NCI-H2029 treated with DMSO at 0.1 percent for 48 hours (cell line): ENCODE results near the gene DIP2C.

Source experiments
- DNase-seq: peaks from one replicate; lab custom pipeline; 2025; lab: John Stamatoyannopoulos, UW

The DIP2C gene

DNA sequence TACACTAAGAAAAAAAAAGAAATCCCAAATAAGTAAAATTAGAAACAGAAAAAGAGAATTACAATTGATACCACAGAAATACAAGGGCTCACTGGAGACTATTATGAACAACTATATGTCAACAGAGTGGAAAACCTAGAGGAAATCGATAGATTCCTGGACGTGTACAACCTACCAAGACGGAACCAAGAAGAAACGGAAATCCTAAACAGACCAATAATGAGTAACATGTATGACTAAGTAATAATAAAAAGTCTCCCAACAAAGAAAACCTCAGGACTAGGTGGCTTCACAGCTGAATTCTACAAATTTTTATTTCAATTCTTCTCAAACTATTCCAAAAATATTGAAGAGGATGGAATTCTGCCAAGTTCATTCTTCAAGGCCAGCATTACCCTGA, 13.9 kb downstream of the DIP2C start:
- DNase-seq = no peak

DNA sequence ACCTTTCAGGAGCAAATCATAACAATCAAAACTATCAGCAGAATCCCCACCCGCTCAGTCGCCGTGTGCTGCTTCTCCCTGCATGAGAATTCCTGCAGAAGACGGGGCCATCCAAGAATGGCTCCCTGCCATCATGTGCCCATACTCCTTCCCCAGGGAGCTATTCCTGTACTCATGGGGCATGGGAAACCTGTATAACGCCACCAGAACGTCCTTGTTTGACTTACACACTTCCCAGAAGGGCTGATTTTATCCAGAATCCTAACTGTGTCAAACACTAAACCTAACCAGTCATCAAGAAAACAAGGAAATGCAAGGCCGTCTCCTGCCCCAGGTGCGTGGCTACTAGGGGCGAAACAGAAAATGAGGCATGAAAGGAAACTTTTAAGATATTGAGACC, 16.0 kb downstream of the DIP2C start:
- no peak for DNase-seq

DNA sequence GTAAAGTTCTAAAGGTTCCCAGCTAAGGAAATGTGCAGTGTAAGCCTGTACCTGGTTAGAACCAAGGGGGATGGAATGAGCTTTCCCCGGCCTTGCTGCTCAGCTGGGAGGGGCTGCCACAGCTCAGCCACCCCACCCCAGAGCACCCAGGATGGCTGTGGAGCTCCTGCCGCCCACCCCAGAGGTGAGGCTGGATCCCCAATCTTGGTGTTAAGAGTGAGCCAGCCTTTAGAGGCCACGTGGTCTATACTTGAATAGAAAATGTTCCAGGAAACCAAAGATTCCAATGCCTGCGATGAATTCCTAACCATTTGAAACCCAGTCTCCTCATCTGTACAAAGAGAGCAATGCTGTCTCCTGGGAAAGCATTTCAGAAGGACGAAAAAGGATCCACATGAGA, 16.5 kb downstream of the DIP2C start:
- DNase-seq = no peak

DNA sequence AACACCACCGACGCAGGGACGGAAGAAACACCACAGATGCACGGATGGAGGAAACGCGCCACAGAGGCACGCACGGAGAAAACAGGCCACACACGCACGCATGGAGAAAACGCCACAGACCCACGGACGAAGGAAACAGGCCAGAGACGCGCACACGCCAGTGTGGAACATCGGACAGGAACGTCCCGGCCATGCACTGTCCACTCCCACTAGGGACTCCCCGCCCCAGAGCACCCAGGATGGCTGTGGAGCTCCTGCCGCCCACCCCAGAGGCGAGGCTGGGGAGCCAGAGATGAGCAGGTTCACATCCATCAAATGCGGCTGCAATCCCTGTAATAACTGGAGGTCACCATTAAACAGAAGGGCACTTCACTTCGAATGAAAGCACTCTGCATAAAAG, 17.3 kb downstream of the DIP2C start:
- no peak for DNase-seq

DNA sequence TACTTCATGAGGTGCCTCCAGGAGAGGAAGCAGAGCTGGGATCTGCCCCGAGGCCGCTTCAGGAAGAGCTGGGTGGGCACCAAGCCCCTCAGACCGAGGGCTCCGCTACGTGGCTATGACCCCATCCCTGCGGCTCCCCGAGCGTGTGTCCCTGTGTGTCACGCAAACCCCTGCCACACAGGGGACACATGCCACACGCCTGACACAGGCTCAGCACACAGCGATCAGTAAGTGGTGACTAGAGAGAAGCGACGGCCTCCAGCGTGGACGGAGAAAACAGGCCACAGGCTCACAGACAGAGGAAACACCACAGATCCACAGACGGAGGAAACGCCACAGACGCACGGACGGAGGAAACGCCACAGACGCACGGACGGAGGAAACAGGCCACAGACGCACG, 18.5 kb downstream of the DIP2C start:
- no peak for DNase-seq

DNA sequence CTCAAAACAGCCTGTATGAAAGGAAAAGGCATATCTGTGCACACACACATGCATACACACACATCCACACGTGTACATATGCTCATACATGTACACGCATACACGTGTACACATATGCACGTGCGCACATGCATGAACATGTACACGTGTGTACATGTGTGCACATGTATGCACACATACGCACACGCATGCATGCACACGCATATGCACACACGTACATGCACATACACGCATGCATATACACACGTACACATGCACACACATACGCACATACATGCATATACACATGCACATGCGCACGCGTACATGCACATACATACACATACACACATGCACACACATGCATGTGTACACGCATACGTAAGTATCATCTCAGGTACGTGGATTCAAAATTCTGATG, 19.4 kb downstream of the DIP2C start:
- no peak for DNase-seq

DNA sequence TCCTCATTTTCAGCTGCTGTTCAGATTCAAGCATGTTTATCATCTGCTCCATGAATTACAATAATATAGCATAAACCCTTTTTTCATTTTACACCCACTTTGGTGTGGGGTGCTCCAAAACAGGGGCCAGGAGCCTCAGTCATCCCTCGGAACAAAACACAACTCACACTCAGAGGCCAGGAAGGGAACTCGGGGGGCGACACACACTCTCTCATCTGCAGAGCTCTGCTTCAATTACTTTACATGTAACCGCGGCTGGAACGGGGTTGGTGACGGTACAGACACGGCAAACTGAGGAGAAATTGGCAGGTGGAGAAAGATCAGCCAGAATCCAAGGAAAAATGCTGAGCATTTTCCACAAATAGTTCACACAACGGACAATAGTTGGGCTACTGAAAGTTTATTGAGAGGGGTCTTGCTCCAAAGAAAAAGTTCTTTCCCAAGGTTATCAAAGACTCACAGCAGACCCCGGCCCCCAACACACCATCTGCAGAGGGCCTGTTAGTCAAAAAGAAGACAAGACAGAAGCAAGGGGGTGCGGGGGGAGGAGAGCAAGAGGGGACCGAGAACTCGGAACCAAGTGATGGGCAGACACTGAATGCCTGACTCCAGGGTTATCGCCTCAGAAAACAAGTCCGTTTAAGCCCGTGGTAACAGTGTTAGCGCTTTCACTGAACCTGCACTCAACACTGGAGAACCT, 20.5 kb downstream of the DIP2C start:
- DNase-seq = no peak

DNA sequence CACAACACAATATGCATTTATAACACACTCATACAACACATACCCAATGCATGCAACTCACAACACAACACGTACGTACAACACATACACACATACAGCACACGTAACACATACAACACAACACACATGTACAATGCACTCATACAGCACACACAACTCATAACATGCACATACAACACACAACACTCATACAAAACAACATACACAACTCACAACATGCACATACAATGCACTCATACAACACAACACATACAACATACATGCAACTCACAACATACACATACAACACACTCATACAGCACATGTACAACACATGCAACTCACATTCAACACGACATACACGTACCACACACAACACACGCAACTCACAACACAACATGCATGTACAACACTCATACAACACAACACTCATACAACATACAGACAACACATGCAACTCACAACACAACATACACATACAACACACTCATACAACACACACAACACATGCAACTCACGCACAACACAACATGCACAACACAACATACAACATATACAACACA, 21.8 kb downstream of the DIP2C start:
- no peak for DNase-seq

DNA sequence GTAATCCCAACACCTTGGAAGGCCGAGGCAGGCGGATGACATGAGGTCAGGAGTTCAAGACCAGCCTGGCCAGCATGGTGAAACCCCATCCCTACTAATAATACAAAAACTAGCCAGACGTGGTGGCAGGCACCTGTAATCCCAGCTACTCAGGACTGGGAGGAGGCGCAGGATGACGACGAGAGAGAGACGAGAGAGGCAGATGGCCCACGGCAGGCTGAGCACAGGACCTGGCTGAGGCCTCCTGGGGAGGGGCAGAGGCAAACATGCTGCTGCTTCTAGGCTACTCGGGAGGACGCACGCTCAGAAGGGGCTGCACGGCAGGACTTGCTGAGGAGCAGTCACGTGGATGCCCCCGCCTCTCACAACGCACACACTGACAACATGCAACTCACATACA, 22.4 kb downstream of the DIP2C start:
- no peak for DNase-seq

DNA sequence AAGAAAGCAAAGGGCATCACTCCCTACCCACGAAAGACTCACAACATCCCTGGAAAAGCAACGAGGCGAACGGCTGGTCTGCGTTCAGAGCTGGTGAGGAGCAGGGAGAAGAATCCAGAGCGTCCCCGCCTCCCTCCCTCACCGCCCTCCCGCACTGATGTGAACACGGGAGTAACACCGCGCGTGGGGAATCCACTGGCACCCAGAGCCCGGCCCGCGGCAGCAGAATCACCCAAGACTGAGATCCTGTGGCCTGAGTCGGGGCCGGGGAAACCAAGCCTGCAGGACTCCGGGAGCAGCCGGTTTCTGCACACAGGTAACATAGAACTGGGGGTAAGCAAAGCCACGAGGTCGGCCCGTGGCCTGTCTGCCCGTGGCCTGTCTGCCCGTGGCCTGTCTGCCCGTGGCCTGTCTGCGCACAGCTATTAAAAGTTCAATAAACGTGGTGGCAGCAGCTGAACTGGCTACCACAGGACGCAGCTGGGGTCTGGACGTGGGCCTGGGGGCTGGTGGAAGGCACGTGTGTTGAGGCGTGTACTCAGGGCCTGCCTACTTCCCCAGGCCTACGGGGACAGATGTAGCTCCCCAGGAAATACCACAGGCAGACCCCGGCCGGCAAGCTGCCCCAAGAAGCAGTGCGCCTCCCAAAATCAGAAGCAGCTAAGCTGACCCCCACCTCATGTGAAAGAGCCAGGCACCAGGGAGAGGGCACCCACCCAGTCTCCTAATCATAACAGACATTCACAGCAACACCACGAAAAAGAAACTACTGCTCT, 23.0 kb downstream of the DIP2C start:
- DNase-seq = no peak

DNA sequence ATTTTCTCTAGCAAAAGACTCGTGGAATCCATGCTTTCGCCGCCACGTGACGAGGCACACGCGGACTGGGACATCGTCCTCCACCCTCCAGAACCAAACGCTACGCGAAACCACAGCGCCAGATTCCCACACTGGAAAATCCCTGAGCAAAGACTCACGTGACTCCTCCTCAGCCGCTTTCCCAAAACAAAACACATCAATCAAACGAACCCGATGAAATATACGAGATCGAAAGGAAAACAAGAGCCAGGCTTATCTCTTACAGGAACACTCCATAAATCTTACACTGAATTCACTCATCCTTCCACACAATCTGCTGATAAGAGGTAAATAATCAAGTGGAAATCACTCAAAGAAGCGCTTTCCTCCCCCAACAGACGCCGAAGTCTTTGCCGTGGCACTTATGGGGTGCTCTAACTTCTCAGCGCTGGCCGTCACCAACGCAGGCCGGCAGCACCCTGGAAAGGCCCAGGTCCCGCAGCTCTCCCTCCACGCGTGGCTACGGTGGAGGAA, 23.8 kb downstream of the DIP2C start:
- no peak for DNase-seq

DNA sequence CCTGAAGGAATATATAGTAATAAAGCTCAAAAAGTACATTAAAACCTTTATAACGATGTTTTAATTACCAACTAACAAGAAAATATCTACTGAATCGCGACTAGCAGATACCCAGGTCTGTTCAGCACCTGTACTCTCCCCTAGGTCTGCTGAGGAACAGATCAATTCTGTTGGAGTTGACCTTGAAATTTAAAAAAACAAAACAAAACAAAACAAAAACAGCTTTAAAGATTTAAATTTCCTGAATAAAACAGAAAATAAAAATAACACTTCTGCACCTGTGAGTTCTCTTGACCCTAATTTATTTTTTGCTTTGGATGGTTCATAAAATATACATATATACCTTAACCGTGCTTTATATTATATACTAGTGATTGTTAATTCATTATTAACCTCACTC, 24.6 kb downstream of the DIP2C start:
- DNase-seq = no peak

DNA sequence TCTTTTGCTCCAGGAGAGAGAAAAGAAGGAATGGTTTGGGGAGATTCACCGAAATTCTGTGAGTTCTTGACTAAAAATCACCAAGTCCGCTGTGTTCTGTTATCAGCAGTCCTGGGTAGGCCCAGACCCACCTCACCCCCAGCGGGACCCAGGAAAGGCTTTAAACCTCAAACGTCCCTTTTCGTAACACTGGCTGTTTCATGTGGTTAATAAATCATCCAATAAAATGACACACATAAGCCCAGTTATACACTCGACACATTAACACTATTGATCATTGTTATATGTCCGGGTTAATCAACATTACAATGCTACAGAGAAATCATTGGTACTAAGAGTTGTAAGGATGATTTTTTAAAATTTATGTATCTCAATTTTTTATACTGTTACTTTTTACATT, 25.2 kb downstream of the DIP2C start:
- DNase-seq = no peak

DNA sequence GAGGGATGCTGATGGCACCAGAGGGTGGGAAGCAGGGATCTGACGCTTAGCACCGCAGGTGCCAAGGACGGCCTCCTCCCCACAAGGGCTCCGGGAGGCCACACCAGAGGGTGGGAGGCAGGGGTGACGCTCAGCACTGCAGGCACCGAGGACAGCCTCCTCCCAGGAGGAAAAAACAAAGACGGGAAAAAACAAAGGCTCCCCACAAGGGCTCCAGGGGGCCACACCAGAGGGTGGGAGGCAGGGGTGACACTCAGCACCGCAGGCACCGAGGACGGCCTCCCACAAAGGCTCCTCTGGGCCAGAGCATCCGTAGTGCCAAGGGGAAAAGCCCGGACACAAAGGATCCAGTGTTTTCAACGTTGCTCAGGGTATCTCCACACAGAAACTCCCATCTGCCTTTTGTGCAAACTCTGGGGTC, 25.6 kb downstream of the DIP2C start:
- DNase-seq = no peak

DNA sequence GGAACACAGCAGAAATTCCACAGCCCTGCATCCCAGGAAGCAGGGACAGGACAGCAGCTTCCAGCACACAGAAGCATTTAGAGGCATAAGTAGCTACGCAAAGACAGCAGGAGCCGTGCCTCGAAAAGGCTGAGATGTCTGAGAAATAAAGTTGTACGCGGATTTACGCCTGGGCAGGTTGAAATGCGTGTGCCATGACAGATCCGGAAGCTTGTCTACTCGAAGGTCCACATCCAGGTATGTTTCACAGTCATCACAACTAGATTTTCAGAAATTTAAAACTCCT, 26.1 kb downstream of the DIP2C start:
- no peak for DNase-seq

DNA sequence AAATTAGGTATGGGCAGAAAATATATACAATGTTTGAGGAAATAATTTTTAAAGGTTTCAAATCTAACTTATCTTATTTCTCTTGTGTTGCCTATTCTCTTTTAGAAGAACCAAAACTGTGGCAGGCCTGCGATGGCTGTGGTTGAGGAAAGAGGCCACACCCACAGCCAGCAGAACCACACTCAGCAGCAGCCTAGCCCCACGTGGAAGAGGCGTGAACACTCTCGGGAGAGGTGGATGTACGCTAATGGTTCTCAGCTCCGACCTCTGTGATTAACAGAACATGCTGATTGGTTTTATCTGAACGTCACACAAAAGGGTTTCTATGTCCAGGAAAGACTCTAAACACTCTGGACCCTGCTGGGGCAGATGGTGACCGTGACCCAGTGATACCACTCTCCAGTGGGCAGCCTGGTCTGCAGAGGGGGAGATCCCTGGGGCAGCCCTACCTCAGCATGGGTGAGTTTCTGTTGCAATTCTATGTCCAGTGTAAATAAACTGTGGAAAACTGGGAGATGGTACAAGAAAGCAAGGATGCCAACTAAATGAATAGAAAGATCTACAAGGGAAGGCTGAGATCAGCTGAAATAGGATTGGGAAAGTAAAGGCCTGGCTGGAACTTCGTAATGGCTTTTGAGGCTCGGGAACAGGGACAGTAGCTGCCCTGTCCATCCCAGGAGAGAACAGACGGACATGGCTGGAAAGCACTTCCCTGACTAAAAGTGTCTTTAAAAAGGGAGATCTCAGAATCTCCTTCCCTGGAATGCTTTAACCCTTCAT, 26.6 kb downstream of the DIP2C start:
- DNase-seq = no peak

DNA sequence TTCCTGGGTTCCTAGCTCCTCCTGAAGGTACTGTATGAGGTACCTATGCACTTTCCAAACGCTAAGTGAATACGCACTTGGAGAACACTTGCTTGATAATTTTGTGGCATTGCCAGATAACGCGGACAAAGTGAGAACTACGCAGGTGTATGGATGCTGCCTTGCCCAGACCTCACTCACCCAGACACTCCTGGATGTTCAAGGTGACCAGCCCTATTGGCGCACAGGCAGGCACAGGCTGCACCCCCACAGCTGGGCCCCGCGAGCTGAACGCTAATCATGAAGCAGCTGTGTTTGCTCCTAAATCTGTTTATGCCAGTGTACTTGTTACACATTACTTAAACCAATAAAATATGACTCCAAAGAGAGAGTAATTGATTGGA, 27.3 kb downstream of the DIP2C start:
- no peak for DNase-seq

DNA sequence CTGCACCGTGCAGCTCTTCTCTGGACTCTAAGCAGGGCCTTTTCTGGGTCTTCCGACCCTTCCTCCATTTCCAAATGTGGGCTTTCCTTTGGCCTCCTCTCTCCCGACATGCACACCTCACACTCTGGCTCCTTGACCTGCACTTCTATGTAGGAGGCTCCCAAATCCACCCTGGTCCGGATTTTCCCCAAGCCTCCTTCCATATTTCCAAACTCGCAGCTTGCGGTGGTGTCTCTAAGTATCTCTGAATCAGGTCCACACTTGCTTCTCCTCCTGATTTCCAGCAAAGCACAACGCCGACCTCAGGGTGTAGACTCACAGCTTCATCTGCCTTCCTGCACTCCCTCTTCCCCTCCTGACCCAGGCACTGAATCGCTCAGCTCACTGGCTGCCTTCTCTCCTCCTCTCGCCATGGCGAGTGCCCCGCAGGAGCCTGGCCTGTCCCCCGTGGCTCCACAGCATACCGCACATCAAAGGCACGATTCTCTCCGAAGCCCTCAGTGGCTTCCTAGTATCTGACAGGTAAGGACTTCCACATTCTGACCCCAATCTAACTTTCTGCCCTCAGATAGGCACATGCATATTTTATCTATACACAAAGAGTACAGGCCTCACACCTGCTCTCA, 27.8 kb downstream of the DIP2C start:
- no peak for DNase-seq

DNA sequence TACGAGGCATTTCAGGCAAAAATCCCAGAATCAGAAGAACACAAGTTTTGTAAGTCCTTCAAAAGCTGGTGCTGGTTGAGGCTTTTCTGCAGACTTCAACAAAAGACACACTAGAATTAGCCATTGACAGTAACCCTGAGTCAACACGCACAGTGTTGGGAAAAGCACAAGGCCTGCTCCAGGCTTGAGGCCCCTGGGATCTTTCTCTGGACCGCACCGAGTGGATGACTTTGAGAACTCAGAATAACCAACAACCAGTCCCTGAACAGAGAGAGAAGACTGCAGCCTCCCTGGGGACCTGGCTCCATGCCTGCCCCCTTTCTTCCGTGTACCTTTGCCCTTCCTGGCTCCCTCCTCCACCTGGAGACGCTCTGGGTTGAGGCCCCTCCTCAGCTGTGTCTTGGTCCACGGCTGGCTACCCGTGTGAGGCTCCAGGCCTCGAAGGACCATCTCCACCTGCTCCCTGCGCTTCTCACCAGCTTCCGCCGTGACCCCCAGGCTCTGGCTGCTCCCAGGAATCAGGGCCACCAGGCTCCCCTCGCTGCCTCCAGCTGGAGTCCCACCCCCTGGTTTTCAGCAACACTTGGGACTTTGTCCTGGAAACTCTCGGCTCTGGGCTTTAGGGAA, 28.4 kb downstream of the DIP2C start:
- no peak for DNase-seq

DNA sequence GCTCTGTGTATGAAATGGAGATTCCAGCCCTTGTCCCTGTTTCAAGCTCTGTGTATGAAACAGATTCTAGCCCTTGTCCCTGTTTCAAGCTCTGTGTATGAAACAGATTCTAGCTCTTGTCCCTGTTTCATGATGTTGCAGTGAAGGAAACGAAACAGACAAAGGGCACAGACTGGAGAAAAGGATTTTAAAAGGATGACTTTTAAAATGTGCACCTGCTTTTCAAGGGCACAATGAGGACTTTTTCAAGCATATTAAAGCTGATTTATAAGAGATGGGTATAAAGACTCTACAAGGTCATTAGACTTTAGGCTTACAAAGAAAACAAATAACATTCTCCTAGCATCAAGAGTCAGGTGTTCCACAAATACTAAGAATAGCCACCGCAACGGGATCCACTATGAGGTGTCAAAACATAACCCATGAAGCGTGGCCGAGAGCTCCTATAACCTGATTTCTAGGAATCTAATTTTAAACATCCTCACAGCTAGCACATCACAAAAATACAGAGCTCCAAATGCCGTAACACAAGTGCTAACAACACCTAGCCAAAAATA, 29.0 kb downstream of the DIP2C start:
- DNase-seq = peak; percentile 18

DNA sequence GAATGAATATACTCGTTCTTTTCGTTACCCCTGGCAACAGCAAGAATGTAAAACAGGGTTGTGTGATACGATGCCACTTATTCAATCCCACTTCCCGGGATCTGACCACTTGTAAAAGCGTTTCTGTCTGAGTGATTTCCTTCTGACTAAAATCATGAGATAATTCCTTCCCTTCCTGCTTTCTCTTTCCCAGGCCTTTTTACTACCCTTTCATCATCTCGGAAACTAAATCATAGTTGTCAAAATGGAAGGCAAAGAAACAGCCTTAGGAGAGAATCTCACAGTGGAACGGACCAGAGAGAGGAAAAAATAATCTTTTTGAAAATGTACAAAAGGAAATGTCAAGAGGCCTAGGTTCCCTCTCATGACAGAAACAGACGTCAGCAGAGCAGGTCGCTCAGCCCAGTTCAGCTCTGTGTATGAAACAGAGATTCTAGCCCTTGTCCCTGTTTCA, 29.8 kb downstream of the DIP2C start:
- no peak for DNase-seq
